ENCODE results near the gene FCHSD2. TPM values are rescaled to one million over a fixed set of nuclear protein-coding genes. Genes with fewer than 3 reads are reported as not detected.

FCHSD2 gene
- total RNA-seq, 4 donors from 2014 or later = 17.0 to 40.0 (median 27.0) TPM

GRCh38 chr11:72789493-72790131 is 352.5 kb downstream of the FCHSD2 start:
- peaks cover 0 to 31% (median 11%) of the 10 kb centered on the region in 3 donors for H3K4me1 ChIP-seq
- peak overlapping the region in 1 of 4 donors; percentile 24 for H3K27ac ChIP-seq
- WGBS, 2 donors (ENCODE audit: low coverage in 1 of 2) = 60 to 63% methylated on average over 1 to 5 of the region's 10 CpGs
- TF ChIP-seq CTCF (IDR thresholded peaks at IDR 0.05) (no peak), EP300 (IDR thresholded peaks at IDR 0.05) (no peak), POLR2AphosphoS5 (IDR thresholded peaks at IDR 0.05) (no peak), POLR2A (IDR thresholded peaks at IDR 0.05) (no peak)
- H3K4me3 ChIP-seq = no peak overlapping the region
- no peaks in the 10 kb centered on the region for H3K27me3 ChIP-seq
- no peaks in the 10 kb centered on the region for H3K36me3 ChIP-seq
- no peaks in the 10 kb centered on the region for H3K9me3 ChIP-seq
- no peak for ATAC-seq

GRCh38 chr11:72788241-72788640 is 353.9 kb downstream of the FCHSD2 start:
- no peak for ATAC-seq
- peak overlapping the region in 1 of 4 donors; percentile 30 for H3K27ac ChIP-seq
- WGBS, 2 donors (ENCODE audit: low coverage in 1 of 2) = 92 to 100% methylated on average over 1 to 4 of the region's 7 CpGs
- no peak for TF ChIP-seq EP300 (IDR thresholded peaks at IDR 0.05)
- no peak for TF ChIP-seq POLR2AphosphoS5 (IDR thresholded peaks at IDR 0.05)
- TF ChIP-seq POLR2A (IDR thresholded peaks at IDR 0.05) = no peak
- TF ChIP-seq CTCF (IDR thresholded peaks at IDR 0.05) = no peak
- peaks cover 0 to 22% (median 7%) of the 10 kb centered on the region in 3 donors for H3K4me1 ChIP-seq
- H3K9me3 ChIP-seq = no peaks in the 10 kb centered on the region
- H3K4me3 ChIP-seq = no peak overlapping the region
- no peaks in the 10 kb centered on the region for H3K36me3 ChIP-seq
- no peaks in the 10 kb centered on the region for H3K27me3 ChIP-seq

- no peaks in the 10 kb centered on the region for H3K9me3 ChIP-seq
- no peak for ATAC-seq
- WGBS, 2 donors (ENCODE audit: low coverage in 1 of 2) = 90% methylated on average over 2 of the region's 16 CpGs; no CpG with 5 or more reads in 1 of the 2 donors
- H3K36me3 ChIP-seq = no peaks in the 10 kb centered on the region
- TF ChIP-seq POLR2AphosphoS5 (IDR thresholded peaks at IDR 0.05) (no peak), CTCF (IDR thresholded peaks at IDR 0.05) (no peak)
- no peaks in the 10 kb centered on the region for H3K27me3 ChIP-seq
- H3K27ac ChIP-seq = peak overlapping the region in 1 of 4 donors; percentile 30
- peaks cover 0 to 17% (median 0%) of the 10 kb centered on the region in 3 donors for H3K4me1 ChIP-seq
- H3K4me3 ChIP-seq = no peak overlapping the region
Measured at GRCh38 chr11:72787216-72788104, 354.7 kb downstream of the FCHSD2 start.

Small RNAs within 50 kb of the gene (small RNA-seq; reads per million reads assigned to genes)
- 0 reads per million in 4 donors for gene RNU6-672P

Other genes with a start within 250 kb of the FCHSD2 start
- 1 to 10 TPM in 2 of 4 donors, under 1 TPM in 2; 0.35 to 2.5 (median 0.89) TPM for gene P2RY2, start 76.0 kb upstream of the FCHSD2 start, total RNA-seq
- gene P2RY6, start 130.0 kb upstream of the FCHSD2 start, total RNA-seq = 1 to 10 TPM; 1.8 to 2.8 (median 2.3) TPM
- 100 to 1,000 TPM in 1 of 4 donors, 10 to 100 TPM in 3; 52.5 to 169 (median 84.4) TPM for gene ARHGEF17, start 166.0 kb upstream of the FCHSD2 start, total RNA-seq
- 1 to 10 TPM; 2.3 to 5.7 (median 3.5) TPM for gene RELT, start 234.1 kb upstream of the FCHSD2 start, total RNA-seq

Data from gastroesophageal sphincter (tissue), 4 donors.